OCI-LY7 (cell line): ENCODE data around the gene NLRP3. TPM values are rescaled to one million over a fixed set of nuclear protein-coding genes. Genes with fewer than 3 reads are reported as not detected.

Experiments used
- BruUV-seq: library from RNA; stranded (reverse); fragments of 400-500 nt; replicated peaks from 2 replicates; lab custom pipeline; 2021; lab: Mats Ljungman, UMichigan
- CTCF ChIA-PET: fragments of 300-600 bp; sonication (Branson Sonifier 250); formaldehyde crosslinking; loops from one replicate; lab custom pipeline; 2022; ENCODE audit warnings: antibody characterized with exemption; ENCODE audit not compliant: unreplicated experiment; lab: Charles Lee
- POLR2A ChIA-PET: fragments of 300-600 bp; sonication (Branson Sonifier 250); formaldehyde crosslinking; loops from one replicate; lab custom pipeline; 2022; ENCODE audit warnings: antibody characterized with exemption; lab: Charles Lee
- DNase-seq: peaks from one replicate; pipeline ENCODE4 v3.0.0-alpha.2; 2015; ENCODE audit warnings: low spot score
- H2AFZ ChIP-seq: fragments of 200-600 bp; sonication (generic), shearing (Covaris generic); 2 replicates; pipeline ENCODE4 v1.6.1; 2014; ENCODE audit warnings: mild to moderate bottlenecking, antibody characterized with exemption, low read length, moderate library complexity
- H3K27ac ChIP-seq: fragments of 200-600 bp; sonication (generic); 2 replicates; pipeline ENCODE4 v1.5.1; 2014; ENCODE audit warnings: mixed run types, low read depth, mild to moderate bottlenecking, moderate library complexity, low read length, inconsistent platforms; ENCODE audit not compliant: poor library complexity, severe bottlenecking
- H3K36me3 ChIP-seq: fragments of 200-600 bp; sonication (generic); 2 replicates; pipeline ENCODE4 v1.6.1; 2014; ENCODE audit warnings: mild to moderate bottlenecking, antibody characterized with exemption, low read length, moderate library complexity, mixed read lengths; ENCODE audit not compliant: insufficient read depth
- H3K4me1 ChIP-seq: fragments of 200-600 bp; sonication (generic); 2 replicates; pipeline ENCODE4 v1.5.1; 2014; ENCODE audit warnings: mild to moderate bottlenecking, low read length; ENCODE audit not compliant: insufficient read depth, poor library complexity, severe bottlenecking
- H3K4me2 ChIP-seq: fragments of 200-600 bp; sonication (generic); 2 replicates; pipeline ENCODE4 v1.6.1; 2014; ENCODE audit warnings: mild to moderate bottlenecking, low read length
- H3K4me3 ChIP-seq: fragments of 200-600 bp; sonication (generic); 2 replicates; pipeline ENCODE4 v1.5.1; 2014; ENCODE audit warnings: mild to moderate bottlenecking, low read depth, low read length; ENCODE audit not compliant: poor library complexity, severe bottlenecking
- H3K79me2 ChIP-seq: fragments of 200-600 bp; sonication (generic); 2 replicates; pipeline ENCODE4 v1.6.1; 2016; ENCODE audit warnings: low read depth, mild to moderate bottlenecking, low read length, moderate library complexity, mixed read lengths; ENCODE audit not compliant: insufficient read depth
- H3K9me2 ChIP-seq: fragments of 200-600 bp; sonication (generic); 2 replicates; pipeline ENCODE4 v1.6.1; 2016; ENCODE audit warnings: mild to moderate bottlenecking, low read length, mixed read lengths; ENCODE audit not compliant: insufficient read depth
- H3K9me3 ChIP-seq: fragments of 200-600 bp; sonication (generic); 2 replicates; pipeline ENCODE4 v1.6.1; 2014; ENCODE audit warnings: mild to moderate bottlenecking, mixed run types, low read length, mixed read lengths
- H4K20me1 ChIP-seq: fragments of 200-600 bp; sonication (generic); 2 replicates; pipeline ENCODE4 v1.6.1; 2014; ENCODE audit warnings: mild to moderate bottlenecking, antibody characterized with exemption, low read length, moderate library complexity, mixed read lengths; ENCODE audit not compliant: insufficient read depth
- CTCF ChIP-seq: fragments of 200-600 bp; sonication (generic); conservative IDR thresholded peaks from 2 replicates; pipeline ENCODE4 v1.5.1; 2014; ENCODE audit warnings: mild to moderate bottlenecking, antibody characterized with exemption, low read length, moderate library complexity, mixed read lengths
- EZH2phosphoT487 ChIP-seq: fragments of 200-600 bp; sonication (generic); IDR thresholded peaks from 2 replicates; pipeline ENCODE4 v1.6.1; 2018; ENCODE audit warnings: low read depth, borderline replicate concordance, mild to moderate bottlenecking, mixed run types, antibody characterized with exemption, low read length, moderate library complexity, mixed read lengths
- intact Hi-C: fragments of 100-400 bp; cut with micrococcal nuclease; formaldehyde crosslinking; loops from one replicate; pipeline ENCODE4 v1.10.0; 2022; ENCODE audit not compliant: unreplicated experiment
- total RNA-seq, 2 experiments: library from RNA; depleted of rRNA in 1 of 2; stranded (reverse); fragments of >200 nt in 1 of 2; shearing (Covaris generic) in 1 of 2; gene quantifications; 2 replicates each; pipeline ENCODE4 v1.2.3, GENCODE V29; 2014 to 2022

Gene NLRP3
- total RNA-seq, 2 experiments from 2014 or later, result not detected

DNA sequence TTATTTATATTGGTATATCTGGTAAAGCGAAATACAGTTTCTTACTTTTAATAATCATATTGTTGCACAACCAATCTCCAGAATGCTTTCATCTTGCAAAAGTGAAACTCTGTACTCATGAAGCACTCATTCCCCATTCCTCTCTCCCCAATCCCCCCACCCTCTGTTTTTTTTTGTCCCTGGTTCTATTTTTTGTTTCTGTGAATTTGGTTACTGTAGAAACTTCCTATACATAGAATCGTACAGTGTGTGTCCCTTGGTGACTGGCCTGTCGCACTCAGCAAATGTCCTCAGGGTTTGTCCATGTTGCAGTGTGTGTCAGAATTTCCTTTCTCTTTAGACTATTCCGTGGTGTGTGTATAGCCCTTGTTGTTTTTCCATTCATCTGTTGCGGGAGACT is 7.9 kb upstream of the NLRP3 start:
- Histone ChIP-seq H3K79me2 (no peaks in the 10 kb centered on the region), H3K9me3 (no peaks in the 10 kb centered on the region), H3K36me3 (no peaks in the 10 kb centered on the region), H3K4me2 (no peak overlapping the region), H2AFZ (no peak overlapping the region), H3K27ac (no peak overlapping the region), H3K4me1 (no peaks in the 10 kb centered on the region), H4K20me1 (no peaks in the 10 kb centered on the region), H3K4me3 (no peak overlapping the region), H3K9me2 (no peaks in the 10 kb centered on the region)
- POLR2A ChIA-PET, result no interaction called here
- no peak for DNase-seq
- BruUV-seq, result no TSS peak
- intact Hi-C loops, result no loop called here
- CTCF ChIA-PET, result no interaction called here
- no peak for TF ChIP-seq CTCF
- no peak for TF ChIP-seq EZH2phosphoT487

GRCh38 chr1:247409869-247410544 is 6.0 kb upstream of the NLRP3 start:
- H3K9me2 ChIP-seq, result no peaks in the 10 kb centered on the region
- POLR2A ChIA-PET, result interaction anchor here (1.0 kb wide), 1 partner anchor 20 kb away, joined by 5 read pairs; no protein-coding TSS in a partner anchor
- H3K4me3 ChIP-seq, result no peak overlapping the region
- no peaks in the 10 kb centered on the region for H3K36me3 ChIP-seq
- CTCF ChIA-PET, result no interaction called here
- H3K27ac ChIP-seq, result no peak overlapping the region
- BruUV-seq, result no TSS peak
- DNase-seq, result no peak
- H2AFZ ChIP-seq, result no peak overlapping the region
- intact Hi-C loops, result no loop called here
- no peak overlapping the region for H3K4me2 ChIP-seq
- TF ChIP-seq EZH2phosphoT487 (no peak), CTCF (no peak)
- no peaks in the 10 kb centered on the region for H3K79me2 ChIP-seq
- H4K20me1 ChIP-seq, result no peaks in the 10 kb centered on the region
- no peaks in the 10 kb centered on the region for H3K4me1 ChIP-seq
- H3K9me3 ChIP-seq, result no peaks in the 10 kb centered on the region

- no peaks in the 10 kb centered on the region for H3K9me2 ChIP-seq
- H3K9me3 ChIP-seq, result no peaks in the 10 kb centered on the region
- TF ChIP-seq EZH2phosphoT487, result no peak
- TF ChIP-seq CTCF, result no peak
- H3K4me1 ChIP-seq, result peaks cover 13% of the 10 kb centered on the region
- H3K4me3 ChIP-seq, result no peak overlapping the region
- no peak overlapping the region for H3K4me2 ChIP-seq
- H4K20me1 ChIP-seq, result no peaks in the 10 kb centered on the region
- H3K27ac ChIP-seq, result no peak overlapping the region
- DNase-seq, result no peak
- H3K36me3 ChIP-seq, result no peaks in the 10 kb centered on the region
- intact Hi-C loops, result no loop called here
- BruUV-seq, result no TSS peak
- ChIA-PET CTCF (no interaction called here), POLR2A (no interaction called here)
- H3K79me2 ChIP-seq, result no peaks in the 10 kb centered on the region
- no peak overlapping the region for H2AFZ ChIP-seq
Observed at GRCh38 chr1:247411621-247412327, 4.2 kb upstream of the NLRP3 start.
